Activated T-cell treated with anti-CD3 and anti-CD28 coated beads, Interleukin-2, amount 50 U/mL, for 48 hours (primary cell): Measurements from ENCODE around the gene CD3G.

Experiments
- DNase-seq, 2 experiments: peaks; one replicate each; pipeline ENCODE4 v3.0.0-alpha.2; 2020

The CD3G gene

DNA sequence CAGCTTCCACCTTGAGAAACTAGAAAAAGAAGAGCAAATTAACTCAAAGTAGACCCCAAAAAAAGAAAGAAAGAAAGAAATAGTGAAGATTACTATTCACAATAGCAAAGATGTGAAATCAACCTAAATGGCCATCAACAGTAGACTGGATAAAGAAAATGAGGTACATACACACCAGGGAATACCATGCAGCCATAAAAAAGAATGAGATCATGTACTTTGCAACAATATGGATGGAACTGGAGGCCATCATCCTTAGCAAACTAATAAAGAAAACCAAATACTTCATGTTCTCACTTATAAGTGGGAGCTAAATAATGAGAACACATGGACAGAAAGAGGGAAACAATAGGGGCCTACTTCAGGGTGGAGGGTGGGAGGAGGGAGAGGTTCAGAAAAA is 15.4 kb upstream of the CD3G start:
- DNase-seq: no peak

DNA sequence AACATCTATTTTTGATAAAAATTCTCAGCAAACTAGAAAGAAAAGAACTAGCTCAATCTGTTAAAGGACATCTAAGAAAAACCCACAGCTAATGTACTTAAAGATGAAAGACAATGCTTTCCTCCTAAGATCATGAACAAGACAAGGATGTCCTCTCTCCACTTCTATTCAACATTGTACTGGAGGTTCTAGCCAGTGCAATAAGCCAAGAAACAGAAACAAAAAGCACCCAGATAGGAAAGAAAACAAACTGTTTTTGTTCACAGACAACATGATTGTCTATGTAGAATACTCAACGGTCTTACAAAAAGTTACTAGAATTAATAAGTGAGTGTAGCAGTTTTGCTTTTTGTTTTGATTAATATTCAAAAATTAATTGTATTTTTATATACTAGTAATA is 9.4 kb upstream of the CD3G start:
- DNase-seq: no peak

DNA sequence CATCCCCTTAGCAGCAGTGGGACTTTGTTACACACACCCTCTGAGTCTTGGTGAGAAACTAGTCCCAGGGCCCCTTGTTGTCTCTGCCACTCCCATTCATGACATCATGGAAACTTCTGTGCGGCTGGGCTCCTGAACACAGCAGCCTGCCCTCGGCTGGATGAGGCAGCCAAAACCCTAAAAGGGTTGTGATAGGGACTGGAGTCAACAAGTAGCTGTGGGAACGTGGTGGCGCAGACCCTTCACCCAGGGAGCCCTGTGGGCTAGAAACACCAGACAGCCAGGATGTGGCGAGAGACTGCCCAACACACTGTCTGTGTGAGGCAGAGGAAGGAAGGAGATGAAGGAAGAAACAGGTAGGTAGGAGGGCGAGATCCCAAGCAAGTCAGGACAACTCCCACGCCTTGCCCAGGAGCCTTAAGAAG is 5.5 kb upstream of the CD3G start:
- DNase-seq: peak; percentile 88

DNA sequence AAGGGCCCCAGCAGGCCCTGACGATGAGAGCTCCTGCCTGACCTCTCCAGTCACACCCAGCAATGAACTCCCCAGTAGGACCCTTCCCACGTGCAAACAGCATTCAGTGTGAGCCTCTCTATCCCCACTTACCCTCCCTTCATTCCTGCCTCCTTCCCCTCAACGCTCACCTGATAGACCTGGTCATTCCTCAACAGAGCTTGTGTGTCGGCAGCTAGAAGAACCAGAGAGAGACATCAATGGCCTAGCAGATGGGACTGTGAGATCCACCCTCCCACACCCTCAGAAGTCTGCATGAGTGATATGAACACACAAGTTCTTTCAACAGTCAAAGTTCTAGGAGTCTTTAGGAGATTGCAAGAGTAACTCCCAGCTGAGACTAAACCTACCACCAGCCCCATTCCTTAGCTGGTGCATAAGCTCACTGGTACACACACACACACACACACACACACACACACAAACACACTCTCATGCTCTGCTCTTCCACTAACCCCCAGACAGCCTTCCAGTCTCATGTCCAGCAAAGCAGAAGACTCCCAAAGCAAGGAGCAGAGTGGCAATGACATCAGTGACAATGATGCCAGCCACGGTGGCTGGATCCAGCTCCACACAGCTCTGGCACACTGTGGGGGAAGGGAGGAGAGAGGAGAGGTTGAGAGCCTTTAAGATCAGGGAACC is 4.7 kb upstream of the CD3G start:
- peak in 1 of 2 experiments; percentile 54 for DNase-seq

DNA sequence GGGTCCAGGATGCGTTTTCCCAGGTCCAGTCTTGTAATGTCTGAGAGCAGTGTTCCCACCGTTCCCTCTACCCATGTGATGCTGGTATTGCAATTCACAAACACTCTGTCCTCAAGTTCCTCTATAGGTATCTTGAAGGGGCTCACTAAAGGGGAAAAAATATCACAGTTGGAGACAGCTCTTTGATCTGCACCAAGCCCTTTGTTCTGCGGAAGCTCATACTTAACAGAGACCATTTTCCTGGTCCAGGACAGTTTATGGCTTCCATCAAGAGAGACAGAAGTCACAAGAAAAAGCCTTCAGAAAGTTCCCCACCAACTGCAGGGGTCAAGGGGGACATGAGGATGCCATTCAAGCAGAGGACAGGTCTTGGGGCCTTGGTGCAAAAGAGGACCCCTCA is 3.7 kb upstream of the CD3G start:
- DNase-seq: no peak

DNA sequence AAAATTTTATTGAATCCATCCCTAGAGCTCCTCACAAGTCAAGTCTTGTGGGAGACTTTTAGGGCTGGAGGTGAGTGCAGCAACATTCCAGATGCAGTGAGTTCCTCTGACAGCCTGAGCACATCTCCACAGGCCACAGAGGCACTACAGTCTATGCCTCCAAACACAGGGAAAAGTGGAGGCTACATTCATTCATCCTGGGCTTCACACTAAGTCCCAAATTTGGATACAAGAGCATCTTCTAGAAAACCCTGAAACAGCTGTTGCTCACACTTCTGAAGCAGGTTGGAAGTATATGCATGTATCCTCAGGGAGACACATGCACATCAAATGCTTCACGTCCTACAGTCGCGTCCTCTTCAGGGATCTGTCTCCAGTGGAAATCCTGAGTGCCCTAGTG is 2.9 kb upstream of the CD3G start:
- DNase-seq: no peak

DNA sequence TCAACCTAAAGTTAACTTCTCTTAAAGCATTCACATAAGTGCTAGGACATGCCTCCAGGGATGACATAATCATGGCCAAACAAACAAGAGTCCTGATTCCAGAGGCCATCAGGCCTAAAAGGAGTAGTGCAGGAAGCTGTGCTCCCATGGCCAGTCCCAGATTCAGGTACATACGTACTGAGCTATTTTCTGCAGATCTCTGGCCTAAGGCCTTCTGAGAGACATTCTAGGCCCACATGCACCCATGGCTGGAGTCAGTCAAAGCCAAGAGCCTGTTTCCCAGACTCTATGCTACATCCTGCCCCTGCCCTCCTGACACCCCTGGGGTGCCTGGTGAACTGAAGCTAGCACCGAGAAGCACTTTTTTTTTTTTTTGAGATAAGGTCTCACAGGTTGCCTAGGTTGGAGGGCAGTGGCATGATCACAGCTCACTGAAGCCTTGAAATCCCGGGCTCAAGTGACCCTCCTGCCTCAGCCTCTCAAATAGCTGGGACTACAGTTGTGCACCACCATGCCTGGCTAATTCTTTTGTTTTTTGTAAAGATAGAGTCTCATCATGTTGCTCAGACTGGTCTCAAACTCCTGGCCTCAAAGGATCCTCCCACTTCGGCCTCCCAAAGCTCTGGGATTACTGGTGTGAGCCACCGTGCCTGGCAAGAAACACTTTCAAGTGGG is 2.2 kb upstream of the CD3G start:
- no peak for DNase-seq

DNA sequence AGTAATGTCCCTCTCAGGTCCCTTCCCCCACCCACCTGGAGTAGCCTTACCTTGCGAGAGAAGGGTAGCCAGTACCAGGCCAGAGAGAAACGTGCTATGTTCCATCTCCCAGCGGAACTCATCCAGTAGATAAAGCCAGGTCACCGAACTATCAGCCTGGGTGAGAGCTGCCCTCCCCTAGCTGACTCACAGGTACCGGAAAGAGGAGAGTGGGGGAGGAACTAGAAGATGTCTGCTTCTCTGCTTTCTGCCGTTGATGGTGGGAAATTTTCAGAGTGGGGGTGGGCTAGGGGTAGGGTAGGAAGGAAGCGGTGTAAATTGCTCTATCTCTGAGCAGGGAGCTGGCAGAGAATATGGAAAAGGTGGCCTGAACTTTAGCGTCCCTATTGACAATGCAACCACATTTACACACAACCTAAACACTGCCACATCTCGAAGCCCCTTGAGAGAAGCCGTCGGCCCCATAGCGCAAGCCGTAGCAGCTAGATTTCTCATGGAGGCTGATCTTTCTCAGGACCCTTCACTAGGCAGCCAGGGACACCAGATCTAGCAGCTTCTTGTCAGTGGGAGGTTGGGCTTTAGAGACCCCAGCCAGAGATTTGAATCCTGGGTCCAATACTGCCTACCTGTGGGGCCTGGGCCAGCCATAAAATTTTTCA is 1.5 kb upstream of the CD3G start, which contains the start of gene CD3D:
CD3D (minus strand) TSS at position 203 of the 659 bp plus-strand sequence; CDS start at position 105, 98 bp downstream.
- DNase-seq: peak; percentile 76 to 80

DNA sequence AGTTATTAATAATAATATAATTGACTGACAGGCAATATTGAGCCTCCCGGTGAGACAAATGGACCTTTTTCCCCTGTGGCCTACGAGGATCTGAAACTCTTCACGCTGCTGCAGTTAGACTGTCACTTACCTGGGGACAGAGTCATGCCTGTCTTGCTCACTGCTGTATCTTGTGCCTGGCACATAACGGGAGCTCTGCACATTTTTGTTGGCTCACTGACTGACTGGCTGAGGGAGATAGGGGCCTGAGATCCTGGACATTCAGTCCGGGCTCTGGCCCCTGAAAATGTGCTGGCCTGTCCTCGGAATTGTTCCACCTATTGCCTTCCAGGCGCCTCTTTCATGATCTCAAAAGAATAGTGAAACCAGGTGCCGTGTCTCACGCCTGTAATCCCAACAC is 896 bp upstream of the CD3G start:
- peak; percentile 61 to 64 for DNase-seq

DNA sequence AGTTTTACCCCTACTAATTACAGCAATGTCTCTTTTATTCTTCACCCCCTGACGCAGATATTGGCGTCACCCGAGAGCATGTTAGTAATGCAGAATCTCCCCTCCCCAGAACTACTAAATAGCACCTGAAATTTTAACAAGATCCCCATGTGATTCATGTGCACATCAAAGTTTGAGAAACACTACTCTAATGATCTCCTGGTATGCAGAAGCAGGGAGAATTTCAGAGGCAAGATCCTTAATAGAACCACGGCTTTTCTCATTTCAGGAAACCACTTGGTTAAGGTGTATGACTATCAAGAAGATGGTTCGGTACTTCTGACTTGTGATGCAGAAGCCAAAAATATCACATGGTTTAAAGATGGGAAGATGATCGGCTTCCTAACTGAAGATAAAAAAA is 5.3 kb downstream of the CD3G start:
- no peak for DNase-seq

DNA sequence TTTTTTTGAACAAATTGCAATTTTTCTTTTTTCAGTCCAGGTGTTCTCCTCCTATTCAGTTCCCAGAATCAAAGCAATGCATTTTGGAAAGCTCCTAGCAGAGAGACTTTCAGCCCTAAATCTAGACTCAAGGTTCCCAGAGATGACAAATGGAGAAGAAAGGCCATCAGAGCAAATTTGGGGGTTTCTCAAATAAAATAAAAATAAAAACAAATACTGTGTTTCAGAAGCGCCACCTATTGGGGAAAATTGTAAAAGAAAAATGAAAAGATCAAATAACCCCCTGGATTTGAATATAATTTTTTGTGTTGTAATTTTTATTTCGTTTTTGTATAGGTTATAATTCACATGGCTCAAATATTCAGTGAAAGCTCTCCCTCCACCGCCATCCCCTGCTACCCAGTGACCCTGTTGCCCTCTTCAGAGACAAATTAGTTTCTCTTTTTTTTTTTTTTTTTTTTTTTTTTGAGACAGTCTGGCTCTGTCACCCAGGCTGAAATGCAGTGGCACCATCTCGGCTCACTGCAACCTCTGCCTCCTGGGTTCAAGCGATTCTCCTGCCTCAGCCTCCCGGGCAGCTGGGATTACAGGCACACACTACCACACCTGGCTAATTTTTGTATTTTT is 9.1 kb downstream of the CD3G start:
- no peak for DNase-seq

DNA sequence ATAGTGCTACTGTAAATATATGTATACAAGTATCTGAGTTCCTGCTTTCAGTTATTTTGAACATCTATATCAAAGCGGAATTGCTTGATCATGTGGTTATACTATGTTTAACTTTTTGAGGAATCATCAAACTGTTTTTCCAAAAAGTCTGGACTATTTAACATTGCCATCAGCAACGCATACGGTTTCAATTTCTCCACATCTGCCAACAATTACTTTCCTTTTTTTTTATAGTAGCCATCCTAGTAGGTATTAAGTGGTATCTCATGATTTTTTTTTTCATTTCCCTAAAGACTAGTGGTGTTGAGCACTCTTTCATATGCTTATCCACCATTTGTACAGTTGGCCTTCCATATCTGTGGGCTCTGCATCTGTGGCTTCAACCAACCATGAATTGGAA is 13.9 kb downstream of the CD3G start:
- no peak for DNase-seq

DNA sequence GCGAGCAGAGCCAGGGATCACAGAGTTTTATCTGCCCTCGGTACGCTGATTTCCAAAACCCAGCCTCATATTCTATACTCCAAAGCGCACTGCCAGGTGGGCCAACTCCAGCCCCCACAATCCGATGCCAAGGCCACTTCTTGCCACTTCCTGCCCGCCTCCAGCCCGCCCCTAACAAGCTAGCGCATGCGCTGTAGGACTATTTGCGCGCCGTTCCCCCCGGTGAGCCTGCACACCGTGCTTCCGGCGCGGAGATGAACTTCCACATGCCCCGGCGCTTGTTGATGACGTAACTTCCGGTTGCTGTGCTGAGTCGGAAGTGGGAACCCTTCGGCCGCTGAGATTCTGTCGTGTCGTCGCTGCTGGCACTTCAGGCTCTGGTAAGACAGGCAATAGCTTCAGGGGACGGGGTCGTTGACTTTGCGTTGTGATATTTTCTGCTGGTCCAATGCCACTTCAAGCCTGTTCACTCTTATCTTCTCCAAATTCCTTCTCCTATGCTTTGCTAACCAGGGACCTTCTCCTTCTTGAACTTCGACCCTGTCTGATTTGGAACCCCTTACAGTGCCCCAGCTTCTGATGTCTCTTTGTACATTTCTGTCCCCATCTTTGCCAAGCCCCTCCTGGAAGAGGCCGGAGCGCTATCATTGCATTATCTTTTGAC is 15.3 kb downstream of the CD3G start, which contains the start of gene UBE4A:
UBE4A (plus strand) TSS at position 306 of the 664 bp plus-strand sequence. CDS start 5,481 bp downstream, outside the sequence.
- peak; percentile 98 to 99 for DNase-seq

DNA sequence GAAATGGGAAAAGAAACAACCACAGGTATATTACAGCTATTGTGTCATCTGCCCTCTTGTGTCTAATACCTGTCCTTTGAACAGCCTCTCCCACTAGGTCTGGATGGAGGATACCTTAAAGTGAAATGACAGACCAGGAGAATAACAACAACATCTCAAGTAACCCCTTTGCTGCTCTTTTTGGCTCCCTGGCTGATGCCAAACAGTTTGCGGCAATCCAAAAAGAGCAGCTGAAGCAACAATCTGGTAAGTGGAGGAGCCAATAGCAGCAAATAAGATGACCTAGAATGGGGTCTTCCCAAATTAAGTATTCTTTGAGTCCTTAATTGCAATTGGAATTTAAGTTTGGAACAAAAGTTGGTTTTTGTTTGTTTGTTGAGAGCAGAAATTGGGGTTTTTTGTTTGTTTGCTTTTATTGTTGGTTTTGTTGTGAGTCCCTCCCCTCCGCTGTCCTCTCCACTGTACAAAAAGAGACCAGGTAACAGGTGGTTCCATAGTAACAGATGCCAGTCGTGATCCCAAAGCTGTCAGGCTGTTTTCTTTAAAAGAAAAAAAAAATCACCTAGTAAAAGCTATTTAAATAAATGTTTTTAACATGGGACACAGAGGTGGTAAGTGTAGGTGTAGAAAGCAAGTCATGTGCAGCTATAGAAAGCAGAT is 20.9 kb downstream of the CD3G start:
- DNase-seq: no peak

DNA sequence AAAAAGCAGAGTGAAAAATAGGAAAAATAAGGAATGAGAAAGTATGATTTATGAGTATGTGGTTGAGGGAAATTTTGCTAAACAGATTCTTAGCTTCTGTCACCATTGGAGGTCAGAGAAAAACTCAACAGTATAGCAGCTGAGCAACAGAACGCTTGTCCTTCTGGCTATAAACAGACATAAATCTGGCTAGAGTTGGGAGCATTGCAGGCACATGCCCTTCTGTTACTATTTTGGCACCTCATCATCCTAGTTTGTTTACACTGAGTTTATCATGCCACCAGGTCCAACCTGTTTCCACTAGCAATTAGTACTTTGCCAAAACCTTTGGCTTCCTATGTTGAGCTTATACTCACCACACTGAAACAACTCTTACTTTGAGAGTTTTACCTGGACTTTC is 22.1 kb downstream of the CD3G start:
- no peak for DNase-seq

DNA sequence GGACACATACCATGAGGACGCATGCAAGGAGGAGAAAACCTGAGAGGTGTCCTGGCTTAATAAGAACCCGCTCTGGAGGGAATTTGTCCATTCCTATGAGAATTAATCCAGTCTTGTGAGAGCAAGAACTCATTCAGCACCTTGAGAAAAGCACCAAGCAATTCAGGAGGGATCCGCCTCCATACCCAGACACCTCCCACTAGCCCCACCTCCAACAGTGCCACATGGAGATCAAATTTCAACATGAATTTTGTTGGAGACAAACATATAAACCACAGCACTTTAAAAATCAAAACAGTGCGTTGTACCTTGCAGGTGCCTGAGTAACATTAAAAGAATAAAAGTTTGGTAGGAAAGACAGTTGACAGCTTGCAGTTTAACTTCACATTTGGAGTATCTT is 26.6 kb downstream of the CD3G start:
- no peak for DNase-seq

DNA sequence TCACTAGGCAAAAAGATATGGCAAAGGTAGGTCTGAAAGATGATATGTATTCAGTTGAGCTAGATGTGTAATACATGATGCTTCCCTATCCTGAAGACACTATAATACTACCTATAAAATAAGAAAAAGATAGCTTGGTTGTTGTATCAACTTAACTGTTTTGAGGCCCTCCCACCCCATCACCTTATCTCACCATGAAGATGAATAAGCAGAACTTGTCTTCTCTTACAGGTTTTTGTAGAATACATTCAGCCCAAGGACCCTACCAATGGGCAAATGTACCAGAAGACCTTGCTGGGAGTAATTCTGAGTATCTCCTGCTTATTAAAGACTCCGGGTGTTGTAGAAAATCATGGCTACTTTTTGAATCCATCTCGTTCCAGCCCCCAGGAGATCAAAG is 29.1 kb downstream of the CD3G start:
- DNase-seq: no peak

DNA sequence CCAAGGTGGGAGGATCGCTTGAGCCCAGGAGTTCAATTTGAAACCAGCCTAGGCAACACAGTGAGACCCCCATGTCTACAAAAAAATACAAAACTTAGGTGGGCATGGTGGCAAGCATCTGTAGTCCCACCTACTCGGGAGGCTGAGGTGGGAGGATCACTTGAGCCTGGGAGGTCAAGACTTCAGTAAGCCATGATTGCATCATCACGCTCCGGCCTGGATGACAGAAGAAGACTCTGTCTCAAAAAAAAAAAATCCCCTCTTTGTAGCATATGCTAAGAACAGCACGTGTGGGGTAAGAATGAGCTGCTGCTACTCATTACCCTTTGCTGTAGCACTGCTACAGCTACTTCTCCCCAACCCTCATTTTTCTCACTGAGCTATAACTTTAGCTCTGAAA is 29.7 kb downstream of the CD3G start:
- no peak for DNase-seq

DNA sequence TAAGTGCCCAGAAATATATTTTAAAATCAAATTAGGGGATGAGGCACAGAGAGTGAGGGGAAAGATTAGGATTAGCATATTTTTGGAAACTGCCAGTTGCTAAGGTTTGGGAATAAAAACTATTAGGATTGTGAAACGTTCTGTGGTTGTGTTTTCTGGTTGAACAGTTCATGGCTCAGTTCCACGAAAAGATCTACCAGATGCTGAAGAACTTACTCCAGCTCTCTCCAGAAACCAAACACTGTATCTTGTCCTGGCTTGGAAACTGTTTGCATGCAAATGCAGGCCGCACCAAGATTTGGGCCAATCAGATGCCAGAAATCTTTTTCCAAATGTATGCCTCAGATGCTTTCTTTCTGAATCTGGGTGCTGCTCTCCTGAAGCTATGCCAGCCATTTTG is 30.6 kb downstream of the CD3G start:
- DNase-seq: no peak

DNA sequence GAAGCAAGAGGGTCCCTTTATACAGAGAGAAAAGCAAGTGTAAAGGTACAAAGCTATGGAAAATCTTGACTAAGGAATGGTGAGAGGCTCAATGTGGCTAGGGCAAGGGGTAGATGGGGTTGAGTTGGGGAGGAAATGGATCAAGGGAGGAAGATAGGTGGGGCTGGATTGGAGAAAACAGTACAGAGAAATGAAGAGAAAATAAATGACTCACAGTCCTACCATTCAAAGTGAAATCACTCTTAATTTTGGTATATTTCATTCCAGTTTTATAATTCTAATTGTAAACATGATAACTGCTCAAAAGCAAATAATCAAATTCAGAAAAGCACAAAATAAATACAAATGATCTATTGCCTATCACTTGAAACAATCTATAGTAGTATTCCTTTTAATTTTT is 31.8 kb downstream of the CD3G start:
- no peak for DNase-seq

DNA sequence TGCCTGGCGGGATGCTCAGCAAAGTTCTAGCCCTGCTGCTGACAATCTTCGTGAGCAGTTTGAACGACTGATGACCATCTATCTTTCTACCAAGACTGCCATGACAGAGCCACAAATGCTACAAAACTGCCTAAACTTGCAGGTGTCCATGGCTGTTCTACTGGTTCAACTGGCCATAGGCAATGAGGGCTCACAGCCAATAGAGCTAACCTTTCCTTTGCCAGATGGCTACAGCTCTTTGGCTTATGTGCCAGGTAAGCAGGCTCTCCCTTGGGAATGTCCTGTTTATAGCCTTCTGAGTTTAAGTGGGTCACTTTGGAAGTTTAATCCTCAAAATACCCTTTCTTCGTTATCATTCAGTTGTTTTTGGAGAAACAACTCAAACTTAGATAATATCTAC is 35.4 kb downstream of the CD3G start:
- DNase-seq: no peak

DNA sequence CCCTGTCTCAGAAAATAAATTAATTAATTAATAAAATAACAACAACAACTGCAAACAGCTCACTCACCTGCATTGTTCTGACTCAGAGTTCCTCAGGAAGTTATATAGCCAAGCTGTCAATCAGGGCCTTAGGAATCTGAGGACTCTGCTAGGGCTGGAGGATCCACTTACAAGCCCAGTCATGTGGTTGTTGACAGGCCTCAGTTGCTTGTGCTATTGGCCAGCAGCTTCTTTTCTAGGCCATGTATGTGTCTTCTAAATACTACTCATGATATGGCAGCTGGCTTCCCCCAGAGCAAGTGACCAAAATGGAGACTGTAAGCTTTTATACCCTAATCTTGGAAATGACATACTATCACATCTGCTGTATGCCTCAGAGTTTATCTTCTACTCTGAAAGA is 36.4 kb downstream of the CD3G start:
- no peak for DNase-seq

DNA sequence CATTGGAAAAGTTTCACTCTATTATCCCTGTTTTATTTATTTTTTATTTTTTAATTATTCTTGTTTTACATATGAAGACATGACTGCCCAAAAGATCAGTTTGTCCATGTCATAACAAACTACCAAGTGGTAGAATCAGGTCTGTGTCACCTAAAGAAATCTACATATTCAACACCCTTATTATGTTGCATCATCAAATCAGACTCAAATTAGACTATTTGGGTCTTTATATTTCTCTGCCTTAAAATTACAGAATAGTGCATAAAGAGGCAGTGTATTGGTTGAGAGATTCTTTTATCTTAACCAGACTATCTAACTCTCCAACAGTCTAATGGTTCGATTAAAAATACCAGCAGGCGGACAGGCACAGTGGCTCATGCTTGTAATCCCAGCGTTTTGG is 38.8 kb downstream of the CD3G start:
- DNase-seq: no peak
